ENCODE results near the gene PRR15. TPM values are rescaled to one million over a fixed set of nuclear protein-coding genes. Genes with fewer than 3 reads are reported as not detected.
A peak's percentile ranks its signal among the peaks of the same experiment; 100 is the strongest.

PRR15 gene
- total RNA-seq, 3 donors from 2014 or later = 0.64 to 13.2 (median 11.8) TPM

DNA sequence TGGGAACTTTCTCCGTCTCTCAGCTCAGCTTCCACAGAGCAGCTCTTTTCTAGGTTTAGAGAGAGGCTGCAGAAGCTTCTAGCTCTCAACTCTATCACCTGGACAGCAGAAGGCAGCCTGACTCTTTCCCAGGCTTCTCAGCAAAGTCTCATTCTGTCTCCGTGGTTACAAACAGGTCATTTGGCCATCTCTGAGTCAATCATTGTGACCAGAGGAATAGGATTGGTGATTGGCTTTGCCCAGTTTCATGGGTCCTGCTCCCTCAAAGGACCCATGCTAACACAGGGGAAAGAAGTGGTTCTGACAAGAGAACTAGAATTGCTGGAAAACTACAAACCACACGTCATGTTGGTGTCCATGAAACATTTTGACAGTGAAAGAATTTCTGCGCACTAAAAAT, 43.6 kb downstream of the PRR15 start:
- H3K9me3 ChIP-seq = no peaks in the 10 kb centered on the region
- DNase-seq (ENCODE audit: low spot score in 2 of 2) = no peak
- no peaks in the 10 kb centered on the region for H3K36me3 ChIP-seq
- H3K27ac ChIP-seq = no peak overlapping the region
- TF ChIP-seq POLR2AphosphoS5 (IDR thresholded peaks at IDR 0.05) (no peak), POLR2A (IDR thresholded peaks at IDR 0.05) (no peak)
- TF ChIP-seq, protein P1, sequence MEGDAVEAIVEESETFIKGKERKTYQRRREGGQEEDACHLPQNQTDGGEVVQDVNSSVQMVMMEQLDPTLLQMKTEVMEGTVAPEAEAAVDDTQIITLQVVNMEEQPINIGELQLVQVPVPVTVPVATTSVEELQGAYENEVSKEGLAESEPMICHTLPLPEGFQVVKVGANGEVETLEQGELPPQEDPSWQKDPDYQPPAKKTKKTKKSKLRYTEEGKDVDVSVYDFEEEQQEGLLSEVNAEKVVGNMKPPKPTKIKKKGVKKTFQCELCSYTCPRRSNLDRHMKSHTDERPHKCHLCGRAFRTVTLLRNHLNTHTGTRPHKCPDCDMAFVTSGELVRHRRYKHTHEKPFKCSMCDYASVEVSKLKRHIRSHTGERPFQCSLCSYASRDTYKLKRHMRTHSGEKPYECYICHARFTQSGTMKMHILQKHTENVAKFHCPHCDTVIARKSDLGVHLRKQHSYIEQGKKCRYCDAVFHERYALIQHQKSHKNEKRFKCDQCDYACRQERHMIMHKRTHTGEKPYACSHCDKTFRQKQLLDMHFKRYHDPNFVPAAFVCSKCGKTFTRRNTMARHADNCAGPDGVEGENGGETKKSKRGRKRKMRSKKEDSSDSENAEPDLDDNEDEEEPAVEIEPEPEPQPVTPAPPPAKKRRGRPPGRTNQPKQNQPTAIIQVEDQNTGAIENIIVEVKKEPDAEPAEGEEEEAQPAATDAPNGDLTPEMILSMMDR (IDR thresholded peaks at IDR 0.05) = no peak
- no peaks in the 10 kb centered on the region for H3K27me3 ChIP-seq
- no peak overlapping the region for H3K4me3 ChIP-seq
- H3K4me1 ChIP-seq = no peaks in the 10 kb centered on the region
- intact Hi-C loops (cut with DNase I; ENCODE audit: low total_unique reads) = no loop called here

DNA sequence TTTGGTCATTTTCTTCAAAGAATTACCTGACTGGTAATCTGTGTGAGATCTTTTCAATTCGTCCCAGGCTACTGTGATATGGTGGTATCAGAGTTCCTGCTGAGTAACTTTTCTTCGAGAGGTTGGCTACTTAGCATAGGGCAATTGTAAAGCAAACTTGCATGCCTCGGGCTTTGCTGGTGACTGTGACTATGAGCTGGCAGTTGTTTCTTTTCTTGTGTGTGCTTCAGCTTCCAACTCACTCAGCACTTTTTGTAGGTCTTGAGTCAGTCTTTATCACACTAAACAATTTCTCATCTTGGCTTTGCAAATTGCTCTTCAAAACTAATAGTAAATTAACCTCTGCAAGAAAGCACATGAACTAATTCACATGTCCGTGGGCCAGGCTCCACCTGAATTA, 44.3 kb downstream of the PRR15 start:
- H3K27me3 ChIP-seq = no peaks in the 10 kb centered on the region
- no peaks in the 10 kb centered on the region for H3K9me3 ChIP-seq
- no peaks in the 10 kb centered on the region for H3K4me1 ChIP-seq
- no peaks in the 10 kb centered on the region for H3K36me3 ChIP-seq
- H3K27ac ChIP-seq = no peak overlapping the region
- DNase-seq (ENCODE audit: low spot score in 2 of 2) = no peak
- intact Hi-C loops (cut with DNase I; ENCODE audit: low total_unique reads) = no loop called here
- H3K4me3 ChIP-seq = no peak overlapping the region
- TF ChIP-seq POLR2A (IDR thresholded peaks at IDR 0.05) = no peak
- TF ChIP-seq, protein P1 (IDR thresholded peaks at IDR 0.05) = no peak
- TF ChIP-seq POLR2AphosphoS5 (IDR thresholded peaks at IDR 0.05) = no peak

DNA sequence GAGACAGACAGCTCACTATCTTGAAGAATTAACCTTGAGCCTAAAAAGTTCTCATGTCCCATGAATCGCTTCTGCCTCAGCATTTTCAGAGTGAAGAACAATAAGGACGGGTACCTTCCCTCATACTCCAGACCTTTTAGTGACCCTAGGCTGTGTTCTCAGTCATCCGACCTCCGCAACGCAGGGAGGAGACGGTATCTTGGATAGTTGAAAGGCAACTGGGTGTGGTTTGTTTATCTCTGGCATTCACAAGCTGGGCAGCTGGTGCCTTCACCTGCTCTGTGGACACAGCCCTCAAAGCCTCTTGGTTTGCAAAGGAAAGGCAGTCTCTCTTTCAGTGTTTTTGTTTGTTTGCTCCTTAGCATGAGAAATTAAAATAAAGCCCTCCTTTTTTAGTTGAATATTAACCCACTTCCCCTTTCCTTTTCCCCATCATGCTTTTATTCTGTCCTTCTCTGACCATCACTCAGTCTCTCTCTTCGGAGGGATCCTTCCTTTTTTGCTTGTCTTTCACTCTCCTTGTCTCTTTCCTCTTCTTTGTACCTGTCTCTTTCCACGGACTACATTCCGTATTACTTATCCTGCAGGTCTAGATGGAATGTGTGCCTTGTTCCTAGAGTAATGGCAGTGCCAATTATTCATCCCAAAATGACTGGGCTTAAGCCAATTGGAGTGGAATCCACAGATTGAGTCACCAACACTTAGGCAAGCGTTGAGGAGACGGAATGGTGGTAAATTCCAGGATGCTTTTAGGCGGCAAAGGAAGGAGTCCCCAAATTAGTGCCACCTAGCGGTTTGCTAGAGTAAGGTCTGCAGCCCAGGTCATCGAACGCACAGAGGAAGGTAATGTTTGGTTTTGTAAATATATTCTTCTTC, 45.8 kb downstream of the PRR15 start:
- Histone ChIP-seq H3K4me1 (no peaks in the 10 kb centered on the region), H3K27me3 (no peaks in the 10 kb centered on the region), H3K36me3 (no peaks in the 10 kb centered on the region), H3K4me3 (no peak overlapping the region), H3K9me3 (no peaks in the 10 kb centered on the region), H3K27ac (no peak overlapping the region)
- intact Hi-C loops (cut with DNase I; ENCODE audit: low total_unique reads) = no loop called here
- TF ChIP-seq POLR2AphosphoS5 (IDR thresholded peaks at IDR 0.05) = no peak
- TF ChIP-seq POLR2A (IDR thresholded peaks at IDR 0.05) = no peak
- TF ChIP-seq, protein P1 (IDR thresholded peaks at IDR 0.05) = peak; percentile 41 to 60 (median 50)
- DNase-seq (ENCODE audit: low spot score in 2 of 2) = peak in 1 of 2 donors; percentile 34

DNA sequence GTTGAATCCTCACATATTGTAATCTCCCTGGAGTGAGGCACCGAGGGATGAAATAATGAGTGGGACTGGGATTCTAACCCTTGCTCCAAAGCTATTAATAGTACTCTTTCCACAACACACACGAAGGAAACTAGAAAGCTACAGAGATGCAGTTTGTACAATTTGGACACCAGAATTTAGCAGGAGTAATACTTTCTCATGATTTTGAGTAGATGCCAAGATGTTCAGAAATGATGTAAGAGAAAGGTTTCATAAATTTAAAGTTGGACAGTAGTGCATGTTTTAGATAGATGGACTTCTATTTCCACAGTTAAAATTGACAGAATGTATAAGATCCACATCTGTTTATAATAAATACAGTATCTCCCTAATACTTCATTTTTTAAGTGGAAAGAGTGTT, 46.5 kb downstream of the PRR15 start:
- Histone ChIP-seq H3K4me1 (no peaks in the 10 kb centered on the region), H3K27me3 (no peaks in the 10 kb centered on the region), H3K27ac (no peak overlapping the region), H3K9me3 (no peaks in the 10 kb centered on the region), H3K36me3 (no peaks in the 10 kb centered on the region), H3K4me3 (no peak overlapping the region)
- no peak for TF ChIP-seq POLR2A (IDR thresholded peaks at IDR 0.05)
- no peak for TF ChIP-seq POLR2AphosphoS5 (IDR thresholded peaks at IDR 0.05)
- DNase-seq (ENCODE audit: low spot score in 2 of 2) = no peak
- intact Hi-C loops (cut with DNase I; ENCODE audit: low total_unique reads) = no loop called here

DNA sequence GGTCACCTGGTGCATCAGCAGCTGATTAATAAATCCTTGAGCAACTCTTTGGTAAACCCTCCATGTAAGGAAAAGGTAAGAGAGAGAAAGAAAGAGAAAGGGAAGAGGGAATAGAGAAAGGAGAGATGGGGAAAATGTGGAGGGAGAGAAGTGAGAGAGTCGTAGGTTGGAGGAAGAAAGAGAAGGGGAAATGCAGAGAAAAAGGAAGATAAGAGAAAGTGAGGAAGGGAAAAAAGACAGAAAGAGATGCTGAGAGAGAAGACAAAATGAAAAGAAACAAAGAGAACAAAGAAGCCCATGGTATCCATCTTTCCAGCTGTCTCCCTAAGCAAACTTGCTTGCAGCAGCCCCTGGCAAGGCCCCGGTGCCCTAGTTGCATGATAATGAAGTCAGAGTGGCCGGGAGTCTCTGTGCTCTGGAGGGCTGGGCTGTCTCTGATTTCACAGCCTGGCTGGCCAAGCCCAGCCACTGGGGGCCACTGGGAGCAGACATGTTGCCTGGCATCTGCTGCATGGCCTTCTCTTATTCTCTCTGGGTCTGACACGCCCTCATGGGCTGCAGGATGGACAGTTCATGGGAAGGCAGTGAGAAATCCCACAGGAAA, 48.4 kb downstream of the PRR15 start:
- no peak for DNase-seq (ENCODE audit: low spot score in 2 of 2)
- intact Hi-C loops (cut with DNase I; ENCODE audit: low total_unique reads) = no loop called here
- H3K4me1 ChIP-seq = no peaks in the 10 kb centered on the region
- H3K27ac ChIP-seq = no peak overlapping the region
- TF ChIP-seq, protein P1 (IDR thresholded peaks at IDR 0.05) = no peak
- TF ChIP-seq POLR2A (IDR thresholded peaks at IDR 0.05) (no peak), POLR2AphosphoS5 (IDR thresholded peaks at IDR 0.05) (no peak)
- no peak overlapping the region for H3K4me3 ChIP-seq
- no peaks in the 10 kb centered on the region for H3K27me3 ChIP-seq
- no peaks in the 10 kb centered on the region for H3K36me3 ChIP-seq
- no peaks in the 10 kb centered on the region for H3K9me3 ChIP-seq

Data from breast epithelium (tissue), 4 donors.